ENCODE measurements around the gene TFCP2L1. TPM values are rescaled to one million over a fixed set of nuclear protein-coding genes. Genes with fewer than 3 reads are reported as not detected.

TFCP2L1 gene
- total RNA-seq, 1 donor from 2014 or later = 0.05 TPM

- H3K36me3 Mint-ChIP-seq (ENCODE audit: low read depth, unreplicated experiment) = no peaks in the 10 kb centered on the region
- peaks cover 3% of the 10 kb centered on the region for H3K4me1 Mint-ChIP-seq (ENCODE audit: low read depth, unreplicated experiment)
- no peak for DNase-seq (ENCODE audit: low read depth)
- H3K9ac ChIP-seq (ENCODE audit: low read length) = no peak overlapping the region
- no peaks in the 10 kb centered on the region for H3K4me1 ChIP-seq (ENCODE audit: insufficient read depth, low read length)
- peaks cover under 1% of the 10 kb centered on the region for H3K9me3 Mint-ChIP-seq (ENCODE audit: unreplicated experiment)
- peaks cover 35% of the 10 kb centered on the region for H3K27me3 Mint-ChIP-seq (ENCODE audit: low read depth, unreplicated experiment)
- no peak overlapping the region for H3K27ac Mint-ChIP-seq (ENCODE audit: unreplicated experiment)
- no peak for TF ChIP-seq CTCF (IDR thresholded peaks at IDR 0.05; ENCODE audit: insufficient read depth, low read depth, low read length)
- TF ChIP-seq EZH2 (IDR thresholded peaks at IDR 0.05; ENCODE audit: insufficient read depth, low read length) = no peak
- H3K4me3 ChIP-seq (ENCODE audit: insufficient read depth, low read depth, low read length) = no peak overlapping the region
- no peak overlapping the region for H3K4me3 Mint-ChIP-seq (ENCODE audit: unreplicated experiment)
- H3K27ac ChIP-seq (ENCODE audit: low read depth, low read length) = no peak overlapping the region
- H3K36me3 ChIP-seq (ENCODE audit: insufficient read depth, low read length) = no peaks in the 10 kb centered on the region
- H3K9me3 ChIP-seq (ENCODE audit: insufficient read depth, low read depth, low read length) = no peaks in the 10 kb centered on the region
- FAIRE-seq = no peak
- H4K20me1 ChIP-seq (ENCODE audit: insufficient read depth, low read length) = no peaks in the 10 kb centered on the region
- no peak overlapping the region for H3K4me2 ChIP-seq (ENCODE audit: low read length)
- H3K79me2 ChIP-seq (ENCODE audit: insufficient read depth, low read length) = no peaks in the 10 kb centered on the region
- no peaks in the 10 kb centered on the region for H3K27me3 ChIP-seq (ENCODE audit: insufficient read depth, low read length)
- no peak overlapping the region for H2AFZ ChIP-seq (ENCODE audit: low read depth, low read length)
Measured at GRCh38 chr2:121218386-121218938, 66.5 kb downstream of the TFCP2L1 start.

DNA sequence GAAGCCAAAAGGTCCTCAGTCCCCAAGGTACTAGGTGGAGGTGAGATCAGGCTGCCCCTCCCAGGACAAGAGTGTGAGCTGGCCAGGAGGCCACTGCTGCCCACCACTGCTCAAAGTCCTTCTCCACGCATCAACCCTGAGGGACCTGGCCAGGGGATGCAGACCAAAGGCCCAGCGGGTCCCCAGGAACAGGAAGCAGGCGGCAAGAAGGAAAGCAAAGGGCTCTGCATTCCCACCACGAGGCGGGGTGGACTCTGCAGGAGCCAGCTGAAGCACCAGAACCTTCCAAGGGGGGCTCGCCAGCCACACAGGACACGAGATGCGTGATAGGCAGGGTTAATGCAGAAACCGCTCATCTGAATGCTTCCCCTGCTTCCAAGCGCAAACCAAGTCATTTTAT, 67.4 kb downstream of the TFCP2L1 start:
- no peak overlapping the region for H3K4me3 ChIP-seq (ENCODE audit: insufficient read depth, low read depth, low read length)
- no peaks in the 10 kb centered on the region for H4K20me1 ChIP-seq (ENCODE audit: insufficient read depth, low read length)
- no peak overlapping the region for H3K9ac ChIP-seq (ENCODE audit: low read length)
- H3K4me2 ChIP-seq (ENCODE audit: low read length) = no peak overlapping the region
- DNase-seq (ENCODE audit: low read depth) = no peak
- peaks cover 31% of the 10 kb centered on the region for H3K27me3 Mint-ChIP-seq (ENCODE audit: low read depth, unreplicated experiment)
- FAIRE-seq = no peak
- H2AFZ ChIP-seq (ENCODE audit: low read depth, low read length) = no peak overlapping the region
- H3K27ac ChIP-seq (ENCODE audit: low read depth, low read length) = no peak overlapping the region
- peaks cover 3% of the 10 kb centered on the region for H3K4me1 Mint-ChIP-seq (ENCODE audit: low read depth, unreplicated experiment)
- H3K9me3 Mint-ChIP-seq (ENCODE audit: unreplicated experiment) = no peaks in the 10 kb centered on the region
- H3K27ac Mint-ChIP-seq (ENCODE audit: unreplicated experiment) = no peak overlapping the region
- no peak overlapping the region for H3K4me3 Mint-ChIP-seq (ENCODE audit: unreplicated experiment)
- TF ChIP-seq CTCF (IDR thresholded peaks at IDR 0.05; ENCODE audit: insufficient read depth, low read depth, low read length) = no peak
- TF ChIP-seq EZH2 (IDR thresholded peaks at IDR 0.05; ENCODE audit: insufficient read depth, low read length) = no peak
- no peaks in the 10 kb centered on the region for H3K9me3 ChIP-seq (ENCODE audit: insufficient read depth, low read depth, low read length)
- no peaks in the 10 kb centered on the region for H3K79me2 ChIP-seq (ENCODE audit: insufficient read depth, low read length)
- no peaks in the 10 kb centered on the region for H3K27me3 ChIP-seq (ENCODE audit: insufficient read depth, low read length)
- H3K36me3 Mint-ChIP-seq (ENCODE audit: low read depth, unreplicated experiment) = no peaks in the 10 kb centered on the region
- H3K4me1 ChIP-seq (ENCODE audit: insufficient read depth, low read length) = no peaks in the 10 kb centered on the region
- H3K36me3 ChIP-seq (ENCODE audit: insufficient read depth, low read length) = no peaks in the 10 kb centered on the region

DNA sequence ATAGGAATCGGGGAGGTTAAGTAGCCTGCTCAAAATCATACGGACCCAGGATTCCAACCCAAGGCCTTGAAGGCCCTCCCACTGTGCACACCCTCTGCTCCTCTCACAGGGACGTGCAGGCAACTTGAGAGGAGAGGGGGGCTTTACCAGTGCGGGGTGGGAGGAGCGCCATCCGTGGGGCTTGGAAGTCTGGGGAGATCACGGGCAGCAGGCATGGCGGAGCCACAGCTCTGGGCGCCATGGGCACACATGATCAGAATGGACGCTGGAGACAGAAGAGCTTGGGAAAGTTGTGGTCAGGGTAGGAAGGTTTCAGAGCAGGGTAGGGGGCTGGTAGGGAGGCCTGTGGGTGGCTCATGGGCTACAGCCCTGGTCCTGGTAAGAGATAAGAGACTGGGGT, 70.7 kb downstream of the TFCP2L1 start:
- no peak overlapping the region for H3K9ac ChIP-seq (ENCODE audit: low read length)
- H3K36me3 ChIP-seq (ENCODE audit: insufficient read depth, low read length) = no peaks in the 10 kb centered on the region
- no peaks in the 10 kb centered on the region for H4K20me1 ChIP-seq (ENCODE audit: insufficient read depth, low read length)
- H3K36me3 Mint-ChIP-seq (ENCODE audit: low read depth, unreplicated experiment) = no peaks in the 10 kb centered on the region
- no peaks in the 10 kb centered on the region for H3K4me1 ChIP-seq (ENCODE audit: insufficient read depth, low read length)
- no peaks in the 10 kb centered on the region for H3K4me1 Mint-ChIP-seq (ENCODE audit: low read depth, unreplicated experiment)
- no peak for DNase-seq (ENCODE audit: low read depth)
- no peaks in the 10 kb centered on the region for H3K9me3 Mint-ChIP-seq (ENCODE audit: unreplicated experiment)
- no peaks in the 10 kb centered on the region for H3K79me2 ChIP-seq (ENCODE audit: insufficient read depth, low read length)
- FAIRE-seq = no peak
- H3K27ac ChIP-seq (ENCODE audit: low read depth, low read length) = no peak overlapping the region
- H3K4me3 Mint-ChIP-seq (ENCODE audit: unreplicated experiment) = no peak overlapping the region
- TF ChIP-seq EZH2 (IDR thresholded peaks at IDR 0.05; ENCODE audit: insufficient read depth, low read length) (no peak), CTCF (IDR thresholded peaks at IDR 0.05; ENCODE audit: insufficient read depth, low read depth, low read length) (no peak)
- no peak overlapping the region for H3K4me3 ChIP-seq (ENCODE audit: insufficient read depth, low read depth, low read length)
- no peaks in the 10 kb centered on the region for H3K9me3 ChIP-seq (ENCODE audit: insufficient read depth, low read depth, low read length)
- H3K27me3 Mint-ChIP-seq (ENCODE audit: low read depth, unreplicated experiment) = peaks cover 41% of the 10 kb centered on the region
- no peak overlapping the region for H3K4me2 ChIP-seq (ENCODE audit: low read length)
- peaks cover 1% of the 10 kb centered on the region for H3K27me3 ChIP-seq (ENCODE audit: insufficient read depth, low read length)
- H2AFZ ChIP-seq (ENCODE audit: low read depth, low read length) = no peak overlapping the region
- H3K27ac Mint-ChIP-seq (ENCODE audit: unreplicated experiment) = no peak overlapping the region
